Activated T-cell treated with anti-CD3 and anti-CD28 coated beads for 24 hours (primary cell): ENCODE measurements around the gene ATP13A4.
"Not testable (repeated sequence)": the region's sequence is repeated elsewhere in the genome, so short reads cannot be mapped to it uniquely, and the experiment has no call there.

Experiments used
- DNase-seq: peaks from one replicate; pipeline ENCODE4 v3.0.0-alpha.2; 2020; ENCODE audit warnings: low read depth

The ATP13A4 gene

GRCh38 chr3:193556841-193557240 lies 2.1 kb upstream of the ATP13A4 start:
- DNase-seq, result no peak

GRCh38 chr3:193553586-193553985 lies 1.1 kb downstream of the ATP13A4 start:
- no peak for DNase-seq

DNA sequence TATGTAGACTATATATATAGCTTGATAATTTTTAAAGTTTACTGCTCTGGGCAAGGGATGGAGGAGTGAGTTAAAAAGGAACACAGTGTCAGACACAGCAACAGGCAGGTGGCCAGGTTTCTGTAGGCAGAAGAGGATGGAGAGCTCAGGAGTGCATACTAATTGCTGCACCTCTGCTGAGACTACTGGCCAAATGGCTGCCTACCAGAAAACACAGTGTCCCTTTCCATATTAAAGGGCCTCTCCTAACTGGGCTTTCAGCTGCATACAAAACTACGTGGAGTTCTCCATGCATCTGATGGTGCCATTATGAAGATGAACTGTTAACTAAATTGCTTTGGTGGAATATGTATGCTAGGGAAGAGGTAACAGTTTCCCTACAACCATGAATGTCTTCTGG lies 1.8 kb downstream of the ATP13A4 start:
- DNase-seq, result no peak

- no peak for DNase-seq
These were observed 6.3 kb downstream of the ATP13A4 start for GRCh38 chr3:193548406-193548805.

GRCh38 chr3:193546129-193546528 lies 8.6 kb downstream of the ATP13A4 start:
- no peak for DNase-seq

- no peak for DNase-seq
These were observed 9.4 kb downstream of the ATP13A4 start for GRCh38 chr3:193545304-193545703.

DNA sequence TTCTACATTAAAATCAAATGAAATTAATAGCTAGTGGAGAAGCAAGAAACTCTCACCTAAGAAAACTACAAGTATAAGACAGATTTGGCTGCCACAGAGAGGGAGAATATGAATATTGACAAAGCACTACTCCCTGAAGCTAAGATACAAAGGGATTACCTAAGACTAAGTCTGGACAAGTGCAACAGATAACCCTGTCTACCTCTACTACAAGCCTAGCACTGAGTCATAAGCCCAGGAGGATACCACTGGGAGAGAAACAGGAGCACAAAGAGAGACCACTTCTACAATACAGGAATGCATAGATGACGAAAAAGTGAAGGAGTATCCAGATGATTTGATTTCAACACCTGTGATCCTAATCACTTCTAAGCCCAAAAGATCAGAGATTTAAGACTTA lies 10.4 kb downstream of the ATP13A4 start:
- no peak for DNase-seq

GRCh38 chr3:193530231-193531165 lies 24.2 kb downstream of the ATP13A4 start:
- no peak for DNase-seq

GRCh38 chr3:193526085-193526484 lies 28.6 kb downstream of the ATP13A4 start:
- DNase-seq, result not testable (repeated sequence)

DNA sequence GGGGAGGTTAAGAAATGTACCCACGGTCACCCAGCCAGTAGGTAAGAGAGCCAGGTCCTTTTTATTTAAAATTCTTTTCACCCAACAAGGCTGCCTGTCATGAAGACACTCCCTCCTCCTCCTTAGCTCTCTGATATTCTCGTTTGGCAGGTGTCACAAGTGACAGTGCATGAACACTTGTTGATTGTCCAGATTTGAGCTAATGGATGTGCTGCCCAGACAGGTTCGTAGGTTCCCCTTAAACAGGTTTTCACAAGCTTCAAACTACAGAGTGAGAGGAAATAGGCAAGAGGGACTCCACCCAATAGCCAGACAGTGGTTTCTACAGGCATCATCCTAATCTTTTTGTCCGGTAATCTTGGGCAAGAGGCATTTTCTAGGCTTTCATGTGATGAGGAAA lies 32.2 kb downstream of the ATP13A4 start:
- DNase-seq, result no peak

GRCh38 chr3:193520738-193521137 lies 34.0 kb downstream of the ATP13A4 start:
- no peak for DNase-seq

GRCh38 chr3:193515966-193516365 lies 38.7 kb downstream of the ATP13A4 start:
- DNase-seq, result no peak

- no peak for DNase-seq
These were observed 44.5 kb downstream of the ATP13A4 start for GRCh38 chr3:193510154-193510553.

GRCh38 chr3:193509103-193509965 lies 45.4 kb downstream of the ATP13A4 start:
- no peak for DNase-seq

DNA sequence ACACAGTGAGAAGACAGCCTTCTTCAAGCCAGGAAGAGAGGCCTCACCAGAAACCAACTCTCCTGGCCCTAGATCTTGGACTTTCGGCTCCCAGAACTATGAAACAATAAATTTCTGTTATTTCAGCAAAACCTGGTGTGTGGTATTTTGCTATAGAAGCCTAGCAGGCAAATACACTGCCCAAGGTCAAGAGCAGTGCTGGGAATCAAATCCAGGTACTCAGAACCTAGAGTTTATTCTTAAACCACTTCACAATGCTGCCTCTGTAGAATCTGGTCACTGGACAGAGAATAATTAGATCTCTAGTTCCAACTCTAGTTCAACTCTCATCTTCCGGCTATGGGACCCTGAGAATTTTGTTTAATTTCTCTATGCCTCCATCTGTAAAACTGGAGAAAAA lies 46.6 kb downstream of the ATP13A4 start:
- DNase-seq, result no peak

GRCh38 chr3:193507566-193507965 lies 47.1 kb downstream of the ATP13A4 start:
- no peak for DNase-seq

DNA sequence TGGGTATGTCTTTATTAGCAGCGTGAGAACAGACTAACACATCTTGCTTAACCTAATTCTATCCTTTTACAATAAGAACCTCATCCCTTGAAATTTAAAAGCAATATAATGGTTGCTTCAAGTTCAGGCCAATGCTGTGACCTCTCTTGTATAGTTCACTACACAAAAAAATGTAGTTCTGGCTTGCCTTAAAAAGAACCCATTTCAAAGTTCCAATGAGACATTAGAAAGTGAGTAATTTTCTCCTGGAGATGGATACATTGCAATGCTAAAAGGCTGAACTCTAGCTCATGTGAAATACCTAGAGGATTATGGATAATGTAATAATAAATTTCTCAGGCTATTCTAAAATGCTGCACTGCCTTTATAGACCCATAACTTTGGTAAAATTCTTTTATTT lies 47.8 kb downstream of the ATP13A4 start:
- no peak for DNase-seq

DNA sequence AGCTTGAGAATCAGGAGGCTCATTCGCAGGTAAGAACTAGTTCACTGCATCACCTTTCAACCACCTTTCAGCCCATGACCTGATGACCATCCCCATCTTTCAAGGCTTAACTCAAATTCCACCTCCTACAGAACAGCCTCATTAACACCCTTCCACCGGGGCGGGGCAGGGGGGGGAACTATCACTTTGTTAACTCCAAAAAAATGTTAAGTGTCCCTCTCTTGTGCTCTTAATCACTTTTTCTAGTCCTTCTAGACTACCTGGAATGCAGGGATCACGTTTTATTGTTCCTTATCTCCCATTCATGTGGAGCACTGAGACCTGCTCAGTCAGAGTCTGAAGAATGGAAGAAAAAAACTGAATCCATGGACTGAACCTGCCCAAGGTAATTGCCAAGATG lies 51.8 kb downstream of the ATP13A4 start:
- DNase-seq, result no peak

- no peak for DNase-seq
These were observed 54.8 kb downstream of the ATP13A4 start for GRCh38 chr3:193499801-193500485.

GRCh38 chr3:193499136-193499770 lies 55.4 kb downstream of the ATP13A4 start:
- no peak for DNase-seq

GRCh38 chr3:193498215-193498614 lies 56.5 kb downstream of the ATP13A4 start:
- no peak for DNase-seq

- DNase-seq, result no peak
These were observed 58.0 kb downstream of the ATP13A4 start for GRCh38 chr3:193496658-193497057.
